ENCODE data around the gene FAM168A. TPM values are rescaled to one million over a fixed set of nuclear protein-coding genes. Genes with fewer than 3 reads are reported as not detected.

Gene FAM168A
- total RNA-seq, 1 donor, result 28.2 TPM

GRCh38 chr11:73458201-73458600, 139.7 kb downstream of the FAM168A start:
- no peaks in the 10 kb centered on the region for H3K27me3 ChIP-seq (ENCODE audit: insufficient read depth, low read length)

DNA sequence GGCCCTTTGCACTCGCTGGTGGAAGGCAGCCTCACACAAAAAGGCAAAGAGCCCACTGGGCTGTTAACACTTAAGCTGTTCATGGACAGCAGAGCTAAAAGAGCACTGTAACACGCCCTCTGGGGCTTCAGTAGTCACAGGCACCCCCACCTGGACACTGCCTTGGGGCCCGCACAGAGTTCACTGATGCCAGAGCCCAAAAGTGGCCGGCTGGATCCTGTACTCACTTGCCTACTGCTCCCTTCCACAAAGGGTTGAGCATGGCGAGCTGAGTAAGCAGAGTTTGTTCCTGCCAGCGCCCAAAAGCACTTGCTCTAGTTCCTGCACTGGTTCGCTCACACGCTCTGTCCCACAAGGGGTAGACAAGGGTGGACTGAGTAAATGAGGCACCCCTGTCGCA, 142.9 kb downstream of the FAM168A start:
- no peak overlapping the region for H3K4me3 ChIP-seq (ENCODE audit: insufficient read depth, low read length)
- no peaks in the 10 kb centered on the region for H3K27me3 ChIP-seq (ENCODE audit: insufficient read depth, low read length)
- no peaks in the 10 kb centered on the region for H3K4me1 ChIP-seq (ENCODE audit: insufficient read depth, low read length)
- no peak overlapping the region for H3K4me2 ChIP-seq (ENCODE audit: insufficient read depth, low read length)
- H3K36me3 ChIP-seq (ENCODE audit: insufficient read depth, low read length), result no peaks in the 10 kb centered on the region
- no peak overlapping the region for H3K27ac ChIP-seq (ENCODE audit: low read depth, low read length)
- peaks cover 10% of the 10 kb centered on the region for H4K20me1 ChIP-seq (ENCODE audit: insufficient read depth, low read length)
- H2AFZ ChIP-seq (ENCODE audit: low read length), result no peak overlapping the region
- H3K79me2 ChIP-seq (ENCODE audit: insufficient read depth, low read length), result no peaks in the 10 kb centered on the region
- TF ChIP-seq, protein P1, sequence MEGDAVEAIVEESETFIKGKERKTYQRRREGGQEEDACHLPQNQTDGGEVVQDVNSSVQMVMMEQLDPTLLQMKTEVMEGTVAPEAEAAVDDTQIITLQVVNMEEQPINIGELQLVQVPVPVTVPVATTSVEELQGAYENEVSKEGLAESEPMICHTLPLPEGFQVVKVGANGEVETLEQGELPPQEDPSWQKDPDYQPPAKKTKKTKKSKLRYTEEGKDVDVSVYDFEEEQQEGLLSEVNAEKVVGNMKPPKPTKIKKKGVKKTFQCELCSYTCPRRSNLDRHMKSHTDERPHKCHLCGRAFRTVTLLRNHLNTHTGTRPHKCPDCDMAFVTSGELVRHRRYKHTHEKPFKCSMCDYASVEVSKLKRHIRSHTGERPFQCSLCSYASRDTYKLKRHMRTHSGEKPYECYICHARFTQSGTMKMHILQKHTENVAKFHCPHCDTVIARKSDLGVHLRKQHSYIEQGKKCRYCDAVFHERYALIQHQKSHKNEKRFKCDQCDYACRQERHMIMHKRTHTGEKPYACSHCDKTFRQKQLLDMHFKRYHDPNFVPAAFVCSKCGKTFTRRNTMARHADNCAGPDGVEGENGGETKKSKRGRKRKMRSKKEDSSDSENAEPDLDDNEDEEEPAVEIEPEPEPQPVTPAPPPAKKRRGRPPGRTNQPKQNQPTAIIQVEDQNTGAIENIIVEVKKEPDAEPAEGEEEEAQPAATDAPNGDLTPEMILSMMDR (IDR thresholded peaks at IDR 0.05; ENCODE audit: extremely low read depth, low read depth, low read length), result no peak
- H3K9me3 ChIP-seq (ENCODE audit: low read depth, low read length), result no peaks in the 10 kb centered on the region
- DNase-seq (ENCODE audit: insufficient read length, low spot score, missing footprints), result no peak

More at GRCh38 chr11:73458201-73458600, 139.7 kb downstream of the FAM168A start:
- no peaks in the 10 kb centered on the region for H3K9me3 ChIP-seq (ENCODE audit: low read depth, low read length)
- H3K79me2 ChIP-seq (ENCODE audit: insufficient read depth, low read length), result no peaks in the 10 kb centered on the region
- H3K27ac ChIP-seq (ENCODE audit: low read depth, low read length), result no peak overlapping the region
- no peak overlapping the region for H3K4me2 ChIP-seq (ENCODE audit: insufficient read depth, low read length)
- TF ChIP-seq, protein P1 (IDR thresholded peaks at IDR 0.05; ENCODE audit: extremely low read depth, low read depth, low read length), result no peak
- no peak overlapping the region for H2AFZ ChIP-seq (ENCODE audit: low read length)
- H4K20me1 ChIP-seq (ENCODE audit: insufficient read depth, low read length), result peaks cover 7% of the 10 kb centered on the region
- H3K36me3 ChIP-seq (ENCODE audit: insufficient read depth, low read length), result no peaks in the 10 kb centered on the region
- peaks cover 13% of the 10 kb centered on the region for H3K4me1 ChIP-seq (ENCODE audit: insufficient read depth, low read length)
- no peak for DNase-seq (ENCODE audit: insufficient read length, low spot score, missing footprints)
- H3K4me3 ChIP-seq (ENCODE audit: insufficient read depth, low read length), result no peak overlapping the region

- Histone ChIP-seq H3K36me3 (ENCODE audit: insufficient read depth, low read length) (no peaks in the 10 kb centered on the region), H3K4me1 (ENCODE audit: insufficient read depth, low read length) (no peaks in the 10 kb centered on the region), H3K9me3 (ENCODE audit: low read depth, low read length) (no peaks in the 10 kb centered on the region), H3K4me3 (ENCODE audit: insufficient read depth, low read length) (no peak overlapping the region), H2AFZ (ENCODE audit: low read length) (no peak overlapping the region), H3K27ac (ENCODE audit: low read depth, low read length) (no peak overlapping the region), H3K4me2 (ENCODE audit: insufficient read depth, low read length) (no peak overlapping the region), H4K20me1 (ENCODE audit: insufficient read depth, low read length) (peaks cover 10% of the 10 kb centered on the region), H3K27me3 (ENCODE audit: insufficient read depth, low read length) (no peaks in the 10 kb centered on the region), H3K79me2 (ENCODE audit: insufficient read depth, low read length) (no peaks in the 10 kb centered on the region)
- TF ChIP-seq, protein P1 (IDR thresholded peaks at IDR 0.05; ENCODE audit: extremely low read depth, low read depth, low read length), result no peak
- no peak for DNase-seq (ENCODE audit: insufficient read length, low spot score, missing footprints)
These were observed 144.3 kb downstream of the FAM168A start for GRCh38 chr11:73453562-73453961.

DNA sequence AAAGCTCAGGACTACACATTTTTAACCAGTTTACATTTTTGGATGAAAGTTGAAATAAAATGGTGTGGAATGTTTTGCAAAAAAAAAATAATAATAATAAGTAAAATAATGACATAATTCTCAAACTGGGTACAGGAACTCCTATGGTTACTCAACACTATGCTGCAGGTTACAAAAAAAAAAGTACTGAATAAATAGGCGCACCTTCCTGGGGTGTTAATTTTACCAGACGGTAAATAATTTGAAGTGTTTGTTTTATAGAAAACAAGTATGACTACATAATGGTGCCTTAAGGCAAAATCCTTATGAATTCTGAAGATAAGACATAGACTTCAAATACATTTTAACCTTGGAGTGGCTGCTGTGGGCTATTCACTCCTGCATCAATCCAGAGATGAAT, 145.2 kb downstream of the FAM168A start:
- Histone ChIP-seq H3K4me2 (ENCODE audit: insufficient read depth, low read length) (no peak overlapping the region), H3K79me2 (ENCODE audit: insufficient read depth, low read length) (no peaks in the 10 kb centered on the region), H3K36me3 (ENCODE audit: insufficient read depth, low read length) (no peaks in the 10 kb centered on the region), H3K9me3 (ENCODE audit: low read depth, low read length) (no peaks in the 10 kb centered on the region), H2AFZ (ENCODE audit: low read length) (no peak overlapping the region), H3K4me1 (ENCODE audit: insufficient read depth, low read length) (no peaks in the 10 kb centered on the region), H3K4me3 (ENCODE audit: insufficient read depth, low read length) (no peak overlapping the region), H3K27me3 (ENCODE audit: insufficient read depth, low read length) (no peaks in the 10 kb centered on the region), H3K27ac (ENCODE audit: low read depth, low read length) (no peak overlapping the region), H4K20me1 (ENCODE audit: insufficient read depth, low read length) (peaks cover 10% of the 10 kb centered on the region)
- TF ChIP-seq, protein P1 (IDR thresholded peaks at IDR 0.05; ENCODE audit: extremely low read depth, low read depth, low read length), result no peak
- no peak for DNase-seq (ENCODE audit: insufficient read length, low spot score, missing footprints)

Measured in osteoblast (primary cell).